22Rv1 (cell line): ENCODE results near the gene MBNL2.

Experiments used
- ZFX ChIP-seq: fragments of 450-650 bp; IDR thresholded peaks from 2 replicates; pipeline ENCODE4 v1.6.1; 2017; ENCODE audit warnings: antibody characterized with exemption, borderline replicate concordance
- TF ChIP-seq, protein P1 (sequence below): fragments of 450-650 bp; IDR thresholded peaks from 2 replicates; pipeline ENCODE4 v1.5.1; 2017; ENCODE audit warnings: mild to moderate bottlenecking

DNA sequence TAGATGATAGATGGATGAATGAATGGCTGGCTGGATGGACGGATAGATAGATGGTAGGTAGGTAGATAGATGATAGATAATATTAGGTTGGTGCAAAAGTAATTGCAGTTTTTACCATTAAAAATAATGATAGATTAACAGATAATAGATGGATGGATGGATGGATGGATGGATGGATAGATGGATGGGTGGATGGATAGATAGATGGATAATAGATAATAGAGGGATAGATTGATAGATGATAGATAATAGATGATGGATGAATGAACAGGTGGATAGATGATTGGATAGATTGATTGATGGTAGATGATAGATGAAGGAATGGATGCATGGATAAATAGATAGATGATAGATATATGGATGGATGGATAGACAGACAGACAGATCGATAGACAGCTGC is 124.0 kb downstream of the MBNL2 start:
- TF ChIP-seq, protein P1, sequence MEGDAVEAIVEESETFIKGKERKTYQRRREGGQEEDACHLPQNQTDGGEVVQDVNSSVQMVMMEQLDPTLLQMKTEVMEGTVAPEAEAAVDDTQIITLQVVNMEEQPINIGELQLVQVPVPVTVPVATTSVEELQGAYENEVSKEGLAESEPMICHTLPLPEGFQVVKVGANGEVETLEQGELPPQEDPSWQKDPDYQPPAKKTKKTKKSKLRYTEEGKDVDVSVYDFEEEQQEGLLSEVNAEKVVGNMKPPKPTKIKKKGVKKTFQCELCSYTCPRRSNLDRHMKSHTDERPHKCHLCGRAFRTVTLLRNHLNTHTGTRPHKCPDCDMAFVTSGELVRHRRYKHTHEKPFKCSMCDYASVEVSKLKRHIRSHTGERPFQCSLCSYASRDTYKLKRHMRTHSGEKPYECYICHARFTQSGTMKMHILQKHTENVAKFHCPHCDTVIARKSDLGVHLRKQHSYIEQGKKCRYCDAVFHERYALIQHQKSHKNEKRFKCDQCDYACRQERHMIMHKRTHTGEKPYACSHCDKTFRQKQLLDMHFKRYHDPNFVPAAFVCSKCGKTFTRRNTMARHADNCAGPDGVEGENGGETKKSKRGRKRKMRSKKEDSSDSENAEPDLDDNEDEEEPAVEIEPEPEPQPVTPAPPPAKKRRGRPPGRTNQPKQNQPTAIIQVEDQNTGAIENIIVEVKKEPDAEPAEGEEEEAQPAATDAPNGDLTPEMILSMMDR: no peak
- TF ChIP-seq ZFX: no peak
